Fibroblast of lung (primary cell): ENCODE data around the gene INIP. TPM values are rescaled to one million over a fixed set of nuclear protein-coding genes. Genes with fewer than 3 reads are reported as not detected.

Source experiments
- DNase-seq, 2 donors: peaks; one replicate each; pipeline versions ENCODE4 v3.0.0 to v3.0.0-alpha.2; 2010; ENCODE audit warnings: low read depth in 2 of 2
- H2AFZ ChIP-seq: 2 replicates; pipeline ENCODE4 v1.5.1; 2012; ENCODE audit warnings: low read length, control low read depth, inconsistent platforms
- H3K27ac ChIP-seq: 2 replicates; pipeline ENCODE4 v1.5.1; 2011; ENCODE audit warnings: low read length, control low read depth; ENCODE audit not compliant: insufficient read depth
- H3K27me3 ChIP-seq: 2 replicates; pipeline ENCODE4 v1.5.1; 2011; ENCODE audit warnings: mild to moderate bottlenecking, low read length; ENCODE audit not compliant: control insufficient read depth, insufficient read depth
- H3K36me3 ChIP-seq: 2 replicates; pipeline ENCODE4 v1.5.1; 2011; ENCODE audit warnings: low read length; ENCODE audit not compliant: control insufficient read depth, insufficient read depth
- H3K4me1 ChIP-seq: 2 replicates; pipeline ENCODE4 v1.5.1; 2011; ENCODE audit warnings: low read length; ENCODE audit not compliant: control insufficient read depth, insufficient read depth; ENCODE audit errors: extremely low read depth
- H3K4me2 ChIP-seq: 2 replicates; pipeline ENCODE4 v1.5.1; 2011; ENCODE audit warnings: low read length, control low read depth; ENCODE audit not compliant: insufficient read depth; ENCODE audit errors: extremely low read depth
- H3K4me3 ChIP-seq, 4 experiments: fragments of 200-600 bp in 1 of 4; sonication (generic) in 1 of 4; replicated peaks in 1 of 4; 2 replicates each; pipeline ENCODE4 v1.5.1; 2011 to 2016; ENCODE audit warnings: low read length in 4 of 4, low read depth in 3 of 4, mild to moderate bottlenecking in 3 of 4, control low read depth in 2 of 4, inconsistent platforms in 1 of 4, mixed read lengths in 1 of 4; ENCODE audit not compliant: insufficient read depth in 1 of 4; ENCODE audit errors: control extremely low read depth in 1 of 4
- H3K79me2 ChIP-seq: 2 replicates; pipeline ENCODE4 v1.5.1; 2012; ENCODE audit warnings: mild to moderate bottlenecking, low read length, inconsistent platforms; ENCODE audit not compliant: control insufficient read depth, insufficient read depth
- H3K9ac ChIP-seq: 2 replicates; pipeline ENCODE4 v1.5.1; 2011; ENCODE audit warnings: mild to moderate bottlenecking, low read length, control low read depth; ENCODE audit not compliant: insufficient read depth
- H3K9me3 ChIP-seq: 2 replicates; pipeline ENCODE4 v1.5.1; 2012; ENCODE audit warnings: low read depth, low read length; ENCODE audit not compliant: control insufficient read depth, insufficient read depth
- H4K20me1 ChIP-seq: 2 replicates; pipeline ENCODE4 v1.5.1; 2011; ENCODE audit warnings: low read length; ENCODE audit not compliant: control insufficient read depth, insufficient read depth; ENCODE audit errors: extremely low read depth
- CTCF ChIP-seq, 2 donors: IDR thresholded peaks in 1 of 2; conservative IDR thresholded peaks in 1 of 2; 1 replicate in 1 of 2; 2 replicates in 1 of 2; pipeline ENCODE4 v1.5.1; 2011 to 2012; ENCODE audit warnings: low read length in 2 of 2, control low read depth in 1 of 2, inconsistent platforms in 1 of 2, low read depth in 1 of 2, mild to moderate bottlenecking in 1 of 2
- EZH2 ChIP-seq: IDR thresholded peaks from 2 replicates; pipeline ENCODE4 v1.5.1; 2012; ENCODE audit warnings: low read length, control low read depth, mild to moderate bottlenecking; ENCODE audit errors: missing control alignments
- polyA plus RNA-seq, 2 donors: library from polyadenylated mRNA; depleted of rRNA in 1 of 2; stranded (reverse) in 1 of 2; unstranded in 1 of 2; fragments of >200 nt; gene quantifications; 2 replicates each; pipeline ENCODE4 v1.2.1, GENCODE V29; 2011 to 2012; ENCODE audit warnings: missing spikeins in 1 of 2
- total RNA-seq: library from RNA; depleted of rRNA; stranded (reverse); fragments of >200 nt; gene quantifications from 2 replicates; pipeline ENCODE4 v1.2.1, GENCODE V29; 2014

The INIP gene
- total and polyA plus RNA-seq, 2 donors (not counting 1 experiment from before 2014, with no cell fraction given), result 14.4 to 24.1 TPM

- Histone ChIP-seq H3K27ac (no peak overlapping the region), H3K4me2 (peak overlapping the region; percentile 88), H3K36me3 (no peaks in the 10 kb centered on the region)
These were observed 32.8 kb upstream of the INIP start for GRCh38 chr9:112750764-112751055.

DNA sequence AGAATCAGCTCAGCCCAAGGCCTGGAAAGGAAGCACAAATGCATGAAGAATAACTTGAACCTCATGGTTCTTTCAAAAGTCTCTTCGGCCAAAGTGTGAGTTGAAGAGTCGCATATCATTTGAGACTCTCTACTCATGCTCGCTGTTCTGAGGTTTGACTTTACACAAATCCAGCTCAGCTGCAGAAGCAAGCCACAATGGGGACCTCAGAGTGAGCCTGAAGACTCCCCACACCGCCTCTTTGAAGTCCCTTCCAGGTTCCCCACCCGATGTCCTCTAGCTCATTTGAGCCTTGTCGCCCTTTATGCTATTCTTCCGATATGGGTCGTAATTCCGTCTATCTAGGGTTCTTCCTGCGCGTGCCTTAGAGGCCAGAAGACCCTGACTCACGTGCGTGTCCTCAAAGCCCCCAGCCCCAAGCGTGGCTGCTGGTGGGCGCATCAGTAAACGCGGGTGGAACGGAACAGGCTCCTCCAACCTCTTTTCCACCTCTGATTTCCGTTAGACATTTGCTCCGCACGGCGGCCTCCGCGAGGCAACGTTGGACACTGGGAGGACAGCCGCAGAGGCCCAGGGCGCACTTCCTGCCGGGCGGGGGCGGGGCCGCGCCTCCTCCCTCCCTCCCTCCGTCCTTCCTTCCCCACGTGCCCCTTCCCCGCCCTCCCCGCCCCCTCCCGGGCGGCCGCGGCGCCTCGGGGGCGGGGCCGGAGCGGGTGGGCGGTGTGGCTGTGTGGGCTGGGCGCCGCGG lies 32.3 kb upstream of the INIP start, which contains the start of gene SNX30:
TSS of gene SNX30 (plus strand) at position 745 of the 748 bp plus-strand sequence. CDS start 242 bp downstream, outside the sequence.
- Histone ChIP-seq H3K9ac (peak within 1 kb of the TSS; percentile 68), H3K4me3 (peak within 1 kb of the TSS; percentile 75 to 91 (median 84)), H2AFZ (peak within 1 kb of the TSS; percentile 92), H3K4me2 (peak within 1 kb of the TSS; percentile 98), H4K20me1 (no peaks in the 10 kb centered on the region), H3K79me2 (peaks cover 12% of the 10 kb centered on the region), H3K4me1 (peaks cover 28% of the 10 kb centered on the region), H3K27ac (peak within 1 kb of the TSS; percentile 71), H3K27me3 (no peaks in the 10 kb centered on the region), H3K36me3 (no peaks in the 10 kb centered on the region), H3K9me3 (no peaks in the 10 kb centered on the region)
- TF ChIP-seq EZH2 (no peak), CTCF (conservative IDR thresholded peaks at IDR 0.05 in 1 of 2, IDR thresholded peaks at IDR 0.05 in 1 of 2; ENCODE audit: low read depth in 1 of 2, low read length in 2 of 2) (peak in 1 of 2 donors; percentile 4)
- peak; percentile 86 to 87 for DNase-seq

More at GRCh38 chr9:112750764-112751055, 32.8 kb upstream of the INIP start:
- peak overlapping the region; percentile 72 for H2AFZ ChIP-seq
- no peaks in the 10 kb centered on the region for H4K20me1 ChIP-seq
- H3K9me3 ChIP-seq, result no peaks in the 10 kb centered on the region
- peaks cover 12% of the 10 kb centered on the region for H3K79me2 ChIP-seq
- H3K4me1 ChIP-seq, result peaks cover 29% of the 10 kb centered on the region
- no peak for DNase-seq
- H3K27me3 ChIP-seq, result no peaks in the 10 kb centered on the region
- H3K9ac ChIP-seq, result peak overlapping the region; percentile 68
- peak overlapping the region in 3 of 4 experiments; percentile 75 to 91 (median 83) for H3K4me3 ChIP-seq
- TF ChIP-seq EZH2 (no peak), CTCF (conservative IDR thresholded peaks at IDR 0.05 in 1 of 2, IDR thresholded peaks at IDR 0.05 in 1 of 2; ENCODE audit: low read depth in 1 of 2, low read length in 2 of 2) (no peak)

GRCh38 chr9:112747094-112747493 lies 29.2 kb upstream of the INIP start:
- no peak for DNase-seq
- Histone ChIP-seq H3K27ac (no peak overlapping the region), H3K79me2 (peaks cover 7% of the 10 kb centered on the region), H3K4me2 (no peak overlapping the region), H4K20me1 (no peaks in the 10 kb centered on the region), H3K36me3 (no peaks in the 10 kb centered on the region), H3K9me3 (no peaks in the 10 kb centered on the region), H3K4me1 (peaks cover 9% of the 10 kb centered on the region), H3K9ac (no peak overlapping the region), H3K4me3 (no peak overlapping the region), H3K27me3 (no peaks in the 10 kb centered on the region), H2AFZ (no peak overlapping the region)
- TF ChIP-seq EZH2 (no peak), CTCF (conservative IDR thresholded peaks at IDR 0.05 in 1 of 2, IDR thresholded peaks at IDR 0.05 in 1 of 2; ENCODE audit: low read depth in 1 of 2, low read length in 2 of 2) (no peak)
